HG02970 (cell line): Measurements from ENCODE around the gene TAOK3.

Source experiments
- ATAC-seq: cut with Tn5 transposase; IDR thresholded peaks from one replicate; pipeline ENCODE4 v1.9.1; 2021; ENCODE audit warnings: mild to moderate bottlenecking, moderate library complexity, moderate number of reproducible peaks; ENCODE audit not compliant: unreplicated experiment, low FRiP score

Gene TAOK3

DNA sequence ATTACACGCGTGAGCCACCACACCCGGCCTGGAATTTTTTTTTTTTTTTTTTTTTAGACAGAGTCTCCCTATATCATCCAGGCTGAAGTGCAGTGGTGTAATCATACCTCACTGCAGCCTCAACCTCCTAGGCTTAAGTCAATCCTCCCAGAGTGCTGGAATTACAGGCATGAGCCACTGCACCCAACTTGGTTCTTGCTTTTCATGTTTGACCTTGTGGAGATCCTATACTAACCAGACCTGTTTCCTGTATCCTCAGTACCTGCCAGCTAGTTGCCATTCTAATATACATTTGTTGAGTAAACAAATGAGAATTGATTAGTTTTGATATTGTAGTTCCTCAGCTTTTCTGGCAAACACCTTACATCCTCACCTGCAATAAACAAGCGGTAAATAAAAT is 265.7 kb downstream of the TAOK3 start:
- ATAC-seq = no peak

DNA sequence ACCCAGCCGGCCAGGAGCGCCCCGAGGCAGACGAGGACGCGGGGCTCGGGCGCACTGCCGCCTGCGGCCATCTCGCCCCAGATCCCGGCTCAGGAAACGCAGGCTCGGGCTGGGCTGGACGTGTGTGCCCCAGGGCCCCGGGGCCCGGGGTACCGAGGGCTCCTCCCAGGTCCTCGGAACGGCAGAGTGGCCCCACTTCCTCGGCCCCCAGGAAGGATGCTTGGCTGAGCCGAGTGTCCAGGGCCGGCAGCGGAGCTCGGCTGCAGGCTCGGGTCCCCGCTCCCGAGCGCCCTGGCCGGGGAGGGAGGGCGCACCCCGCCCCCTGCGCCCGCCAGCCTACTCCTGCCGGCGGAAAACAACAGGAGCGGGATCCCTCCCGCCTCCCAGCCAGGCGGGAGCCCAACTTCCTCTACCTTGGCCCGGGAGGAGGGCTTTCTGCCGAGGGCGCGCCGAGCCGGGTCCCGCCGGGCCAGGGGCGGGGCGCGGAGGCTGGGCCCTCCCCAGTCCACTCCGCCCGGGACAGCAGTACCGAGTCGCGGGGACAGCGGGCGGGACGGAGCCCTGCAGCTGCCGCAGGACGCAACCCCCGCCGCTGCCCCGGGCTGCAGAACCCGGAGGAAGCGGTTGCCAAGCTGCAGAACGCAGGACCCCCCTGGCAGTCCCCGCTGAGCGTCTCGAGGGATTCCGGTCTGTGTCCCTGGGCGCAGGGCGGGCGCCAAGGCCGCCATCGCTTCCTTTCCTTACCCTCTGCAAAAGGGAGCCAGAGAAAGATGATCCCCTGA is 268.9 kb downstream of the TAOK3 start, which contains the start of gene VSIG10:
TSS of gene VSIG10 (minus strand) at position 411 of the 782 bp plus-strand sequence. CDS start at position 71, 340 bp downstream.
- no peak for ATAC-seq

DNA sequence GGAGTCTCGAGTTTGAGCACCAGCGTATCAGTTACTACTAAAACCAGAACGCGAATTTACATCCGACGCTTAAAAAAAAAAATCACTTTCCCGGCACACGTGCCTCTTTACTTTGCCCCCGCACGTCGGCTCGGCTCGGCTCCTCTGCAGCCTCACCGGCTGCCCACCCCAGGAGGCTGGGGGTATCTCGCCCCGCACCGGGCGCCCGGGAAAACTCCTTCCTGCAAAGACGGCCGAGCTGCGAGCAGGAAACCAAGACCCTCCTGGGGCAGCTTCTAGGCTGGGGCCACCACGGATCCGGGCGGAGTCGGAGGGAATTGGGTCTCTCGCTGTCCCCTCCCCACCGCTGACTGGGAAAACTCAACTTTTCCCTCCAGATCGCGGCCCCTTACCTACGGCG is 269.5 kb downstream of the TAOK3 start:
- no peak for ATAC-seq

DNA sequence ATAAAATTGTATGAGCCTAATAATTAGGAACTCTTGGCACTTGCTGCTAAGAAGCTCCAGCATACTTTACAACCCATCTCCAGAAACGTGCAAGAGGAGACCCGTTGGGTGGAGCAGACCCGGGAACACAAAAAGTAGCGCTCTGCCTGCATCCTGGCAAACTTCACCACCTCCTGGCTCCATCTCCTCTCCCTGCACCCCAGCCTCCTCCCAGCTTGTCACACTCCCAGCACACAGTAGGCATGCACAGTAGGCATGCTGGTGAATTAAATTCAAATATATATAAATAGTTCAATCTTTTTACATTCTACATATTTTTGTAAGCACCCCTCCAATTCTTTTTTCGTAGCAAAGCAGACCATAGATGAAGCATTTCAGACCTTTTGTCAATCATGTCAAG is 270.1 kb downstream of the TAOK3 start:
- ATAC-seq = no peak

DNA sequence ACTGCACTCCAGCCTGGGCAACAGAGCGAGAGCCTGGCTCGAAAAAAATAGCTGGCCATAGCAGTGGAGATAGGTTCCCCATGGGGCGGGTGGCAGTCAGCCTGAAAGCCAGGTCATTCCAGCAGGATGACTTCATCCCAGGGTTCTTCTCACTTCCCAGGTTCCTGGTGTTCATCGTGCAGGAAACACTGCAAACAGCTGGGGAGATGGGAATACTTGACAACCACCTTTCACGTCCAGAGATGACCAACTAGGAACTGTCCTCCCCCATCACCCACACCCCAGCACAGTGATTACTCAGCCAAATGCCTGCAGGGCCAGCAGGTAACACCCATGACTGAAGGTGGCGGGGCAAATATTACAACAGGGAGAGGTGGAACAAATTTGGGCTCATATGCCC is 270.6 kb downstream of the TAOK3 start:
- ATAC-seq = no peak

DNA sequence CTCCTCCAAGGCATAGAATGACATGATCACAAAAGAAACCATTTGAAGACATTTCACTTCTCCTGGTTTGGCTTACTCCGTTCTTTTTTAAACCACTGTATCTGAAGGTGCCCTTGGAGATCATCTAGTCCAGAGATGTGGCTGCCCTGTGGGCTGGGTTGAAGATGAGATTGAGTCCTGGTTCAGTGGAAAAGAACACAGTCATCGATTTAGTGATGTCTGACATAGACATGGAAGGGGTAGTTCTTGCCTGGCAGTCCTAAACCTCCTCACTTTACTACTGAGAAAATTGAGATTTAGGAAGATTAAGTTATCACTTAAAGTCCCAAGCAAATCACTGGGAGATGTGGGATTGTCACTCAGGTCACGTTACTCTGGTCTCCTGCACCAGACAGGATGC is 271.7 kb downstream of the TAOK3 start:
- ATAC-seq = no peak
